ENCODE measurements around the gene MACO1.

DNA sequence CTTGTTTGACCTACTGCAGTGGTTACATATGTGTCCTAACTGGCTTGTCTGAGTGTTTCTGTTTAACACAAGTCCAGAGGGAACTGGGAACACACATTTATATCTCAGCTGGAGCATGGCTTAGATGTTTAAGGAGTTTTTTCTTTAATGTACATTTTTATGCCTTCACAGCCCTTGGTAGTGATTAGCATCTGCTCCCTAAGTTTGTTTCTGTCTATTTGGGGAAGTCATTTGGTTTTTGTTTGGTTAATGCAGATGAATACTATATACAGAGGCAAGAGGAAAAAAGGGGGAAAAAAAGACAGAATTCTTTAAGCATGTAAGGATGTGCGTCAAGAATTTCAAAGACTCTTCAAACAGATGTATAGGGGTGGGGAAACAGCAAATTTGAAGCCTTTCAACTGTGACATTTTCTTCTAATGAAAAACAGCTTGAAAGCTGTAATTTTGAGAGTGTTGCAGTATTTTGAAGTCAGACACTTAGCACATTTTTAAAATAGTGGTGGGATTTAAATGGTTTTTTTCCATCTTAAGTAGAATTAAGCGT, 15.4 kb downstream of the MACO1 start:
- no peak for TF ChIP-seq POLR2AphosphoS5 (IDR thresholded peaks at IDR 0.05; ENCODE audit: low read depth, low read length)
- no peak for TF ChIP-seq SIN3A (IDR thresholded peaks at IDR 0.05; ENCODE audit: borderline replicate concordance, insufficient read depth, low read length)
- TF ChIP-seq, protein P1, sequence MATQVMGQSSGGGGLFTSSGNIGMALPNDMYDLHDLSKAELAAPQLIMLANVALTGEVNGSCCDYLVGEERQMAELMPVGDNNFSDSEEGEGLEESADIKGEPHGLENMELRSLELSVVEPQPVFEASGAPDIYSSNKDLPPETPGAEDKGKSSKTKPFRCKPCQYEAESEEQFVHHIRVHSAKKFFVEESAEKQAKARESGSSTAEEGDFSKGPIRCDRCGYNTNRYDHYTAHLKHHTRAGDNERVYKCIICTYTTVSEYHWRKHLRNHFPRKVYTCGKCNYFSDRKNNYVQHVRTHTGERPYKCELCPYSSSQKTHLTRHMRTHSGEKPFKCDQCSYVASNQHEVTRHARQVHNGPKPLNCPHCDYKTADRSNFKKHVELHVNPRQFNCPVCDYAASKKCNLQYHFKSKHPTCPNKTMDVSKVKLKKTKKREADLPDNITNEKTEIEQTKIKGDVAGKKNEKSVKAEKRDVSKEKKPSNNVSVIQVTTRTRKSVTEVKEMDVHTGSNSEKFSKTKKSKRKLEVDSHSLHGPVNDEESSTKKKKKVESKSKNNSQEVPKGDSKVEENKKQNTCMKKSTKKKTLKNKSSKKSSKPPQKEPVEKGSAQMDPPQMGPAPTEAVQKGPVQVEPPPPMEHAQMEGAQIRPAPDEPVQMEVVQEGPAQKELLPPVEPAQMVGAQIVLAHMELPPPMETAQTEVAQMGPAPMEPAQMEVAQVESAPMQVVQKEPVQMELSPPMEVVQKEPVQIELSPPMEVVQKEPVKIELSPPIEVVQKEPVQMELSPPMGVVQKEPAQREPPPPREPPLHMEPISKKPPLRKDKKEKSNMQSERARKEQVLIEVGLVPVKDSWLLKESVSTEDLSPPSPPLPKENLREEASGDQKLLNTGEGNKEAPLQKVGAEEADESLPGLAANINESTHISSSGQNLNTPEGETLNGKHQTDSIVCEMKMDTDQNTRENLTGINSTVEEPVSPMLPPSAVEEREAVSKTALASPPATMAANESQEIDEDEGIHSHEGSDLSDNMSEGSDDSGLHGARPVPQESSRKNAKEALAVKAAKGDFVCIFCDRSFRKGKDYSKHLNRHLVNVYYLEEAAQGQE (IDR thresholded peaks at IDR 0.05; ENCODE audit: insufficient read depth in 1 of 2, low read depth in 2 of 2, low read length in 2 of 2): no peak

All from PFSK-1 (cell line).